WTC11 (cell line): ENCODE measurements around the gene PPP1R18. TPM values are rescaled to one million over a fixed set of nuclear protein-coding genes. Genes with fewer than 3 reads are reported as not detected.
A peak's percentile ranks its signal among the peaks of the same experiment; 100 is the strongest.
"Not testable (repeated sequence)": the region's sequence is repeated elsewhere in the genome, so short reads cannot be mapped to it uniquely, and the experiment has no call there.

Experiments used
- ATAC-seq: fragments of 200-7000 bp; cut with Tn5 transposase; 2 replicates; pipeline ENCODE4 v1.10.0; 2021; ENCODE audit warnings: mild to moderate bottlenecking, moderate library complexity
- CTCF ChIA-PET: fragments of 300-600 bp; sonication (Branson Sonifier 250); formaldehyde crosslinking; loops from one replicate; lab custom pipeline; 2021; ENCODE audit warnings: antibody characterized with exemption; lab: Charles Lee
- POLR2A ChIA-PET: fragments of 350-600 bp; sonication (Branson Sonifier 250); formaldehyde crosslinking; loops from one replicate; lab custom pipeline; 2021; ENCODE audit warnings: antibody characterized with exemption; lab: Charles Lee
- DNase-seq: peaks from one replicate; pipeline ENCODE4 v3.0.0; 2021; ENCODE audit warnings: low spot score
- H3K27ac Mint-ChIP-seq: 2 replicates; pipeline ENCODE4 v1.8.0; 2021; ENCODE audit warnings: mixed read lengths
- H3K27me3 Mint-ChIP-seq: 2 replicates; pipeline ENCODE4 v1.8.0; 2021; ENCODE audit warnings: low read depth, mild to moderate bottlenecking, moderate library complexity, mixed read lengths
- H3K36me3 Mint-ChIP-seq: 2 replicates; pipeline ENCODE4 v1.8.0; 2021; ENCODE audit warnings: mixed read lengths
- H3K4me1 Mint-ChIP-seq: 2 replicates; pipeline ENCODE4 v1.8.0; 2022; ENCODE audit warnings: mixed read lengths
- H3K4me3 Mint-ChIP-seq: 2 replicates; pipeline ENCODE4 v1.8.0; 2021; ENCODE audit warnings: mild to moderate bottlenecking, moderate library complexity, mixed read lengths
- H3K9me3 Mint-ChIP-seq: 2 replicates; pipeline ENCODE4 v1.8.0; 2021; ENCODE audit warnings: mixed read lengths
- AR ChIP-seq: fragments of 250-450 bp; sonication (Bioruptor Pico); IDR thresholded peaks from 2 replicates; pipeline ENCODE4 v1.9.0; 2021; ENCODE audit warnings: mild to moderate bottlenecking
- CTCF ChIP-seq: fragments of 200-600 bp; IDR thresholded peaks from 2 replicates; pipeline ENCODE4 v1.8.0; 2022; ENCODE audit warnings: antibody characterized with exemption
- EMX1 ChIP-seq: fragments of 250-450 bp; sonication (Bioruptor Pico); IDR thresholded peaks from 2 replicates; pipeline ENCODE4 v1.8.0; 2021; ENCODE audit warnings: mild to moderate bottlenecking
- ERG ChIP-seq: fragments of 250-450 bp; sonication (Bioruptor Pico); IDR thresholded peaks from 2 replicates; pipeline ENCODE4 v1.8.0; 2021; ENCODE audit warnings: mild to moderate bottlenecking
- FOXJ3 ChIP-seq: sonication (generic); formaldehyde crosslinking; IDR thresholded peaks from 2 replicates; pipeline ENCODE4 v1.9.0; 2021; ENCODE audit warnings: missing genetic modification reagents, mild to moderate bottlenecking, borderline replicate concordance
- GABPB1 ChIP-seq: sonication (generic); formaldehyde crosslinking; IDR thresholded peaks from 2 replicates; pipeline ENCODE4 v1.8.1; 2023; ENCODE audit warnings: mild to moderate bottlenecking, missing genetic modification reagents
- HMGXB4 ChIP-seq: sonication (generic); formaldehyde crosslinking; IDR thresholded peaks from 2 replicates; pipeline ENCODE4 v1.8.1; 2023; ENCODE audit warnings: mild to moderate bottlenecking, moderate library complexity, missing genetic modification reagents
- IRF1 ChIP-seq: sonication (generic); formaldehyde crosslinking; IDR thresholded peaks from 2 replicates; pipeline ENCODE4 v1.8.0; 2023; ENCODE audit warnings: missing genetic modification reagents
- IRF2 ChIP-seq: sonication (generic); formaldehyde crosslinking; IDR thresholded peaks from 2 replicates; pipeline ENCODE4 v1.8.0; 2022; ENCODE audit warnings: low read depth, missing genetic modification reagents, borderline replicate concordance
- NFATC4 ChIP-seq: fragments of 250-450 bp; sonication (Bioruptor Pico); IDR thresholded peaks from 2 replicates; pipeline ENCODE4 v1.9.0; 2021; ENCODE audit warnings: mild to moderate bottlenecking
- NFE2L1 ChIP-seq: sonication (generic); formaldehyde crosslinking; IDR thresholded peaks from 2 replicates; pipeline ENCODE4 v1.8.1; 2023; ENCODE audit warnings: missing genetic modification reagents
- PRRX2 ChIP-seq: fragments of 250-450 bp; sonication (Bioruptor Pico); IDR thresholded peaks from 2 replicates; pipeline ENCODE4 v1.8.0; 2021; ENCODE audit warnings: mild to moderate bottlenecking
- SMAD3 ChIP-seq: sonication (generic); formaldehyde crosslinking; IDR thresholded peaks from 2 replicates; pipeline ENCODE4 v1.8.0; 2022; ENCODE audit warnings: missing genetic modification reagents, mild to moderate bottlenecking, borderline replicate concordance
- ZBTB21 ChIP-seq: sonication (generic); formaldehyde crosslinking; IDR thresholded peaks from 2 replicates; pipeline ENCODE4 v1.8.1; 2023; ENCODE audit warnings: mild to moderate bottlenecking, missing genetic modification reagents, borderline replicate concordance
- ZMAT4 ChIP-seq: fragments of 250-450 bp; sonication (Bioruptor Pico); IDR thresholded peaks from 2 replicates; pipeline ENCODE4 v1.9.0; 2021; ENCODE audit warnings: mild to moderate bottlenecking
- ZNF121 ChIP-seq: sonication (generic); formaldehyde crosslinking; IDR thresholded peaks from 2 replicates; pipeline ENCODE4 v1.8.0; 2023; ENCODE audit warnings: missing genetic modification reagents
- ZNF138 ChIP-seq: sonication (generic); formaldehyde crosslinking; conservative IDR thresholded peaks from 2 replicates; pipeline ENCODE4 v1.8.1; 2022; ENCODE audit warnings: mild to moderate bottlenecking, moderate library complexity, missing genetic modification reagents
- ZNF416 ChIP-seq: fragments of 250-450 bp; sonication (Bioruptor Pico); IDR thresholded peaks from 2 replicates; pipeline ENCODE4 v1.9.0; 2021; ENCODE audit warnings: mild to moderate bottlenecking, inconsistent platforms
- ZNF512 ChIP-seq: sonication (generic); formaldehyde crosslinking; IDR thresholded peaks from 2 replicates; pipeline ENCODE4 v1.8.1; 2022; ENCODE audit warnings: missing genetic modification reagents, borderline replicate concordance
- ZNF671 ChIP-seq: fragments of 250-450 bp; sonication (Bioruptor Pico); IDR thresholded peaks from 2 replicates; pipeline ENCODE4 v1.8.0; 2021; ENCODE audit warnings: mild to moderate bottlenecking
- total RNA-seq: library from RNA; stranded (reverse); gene quantifications from 3 replicates; pipeline ENCODE4 v1.2.3, GENCODE V29; 2021

Gene PPP1R18
- total RNA-seq, 1 experiment from 2014 or later = 36.5 TPM

- Mint-ChIP-seq H3K27ac (peak overlapping the region; percentile 97), H3K4me3 (peak overlapping the region; percentile 99), H3K4me1 (peaks cover 44% of the 10 kb centered on the region), H3K36me3 (peaks cover 60% of the 10 kb centered on the region)
- not testable (repeated sequence) for DNase-seq, H3K27me3 Mint-ChIP-seq, H3K9me3 Mint-ChIP-seq, ATAC-seq
- CTCF ChIA-PET = interaction anchor here (1.2 to 6.0 kb wide), 6 partner anchors 8 to 87 kb away, joined by 3 to 54 read pairs (median 16); partner anchors contain the start of gene DHX16
- POLR2A ChIA-PET = interaction anchor here (1.4 to 2.7 kb wide), 3 partner anchors 36 to 108 kb away, joined by 3 to 8 read pairs (median 7); no protein-coding TSS in a partner anchor
- TF ChIP-seq AR (CRISPR knock-in tag) (0 out of 2 replicates have a peak, but pooled peaks have one; percentile 53), EMX1 (peak; percentile 69; the same call in 1 of the 2 replicates), IRF1 (0 out of 2 replicates have a peak, but pooled peaks have one; percentile 32), ZNF671 (CRISPR knock-in tag) (peak; percentile 78), NFATC4 (CRISPR knock-in tag) (peak; percentile 41; the same call in 1 of the 2 replicates), ZMAT4 (CRISPR knock-in tag) (peak; percentile 60; the same call in 1 of the 2 replicates)
These were observed 36.9 kb upstream of the PPP1R18 start for GRCh38 chr6:30723159-30723842.

- H3K27ac Mint-ChIP-seq = peak overlapping the region; percentile 97
- peaks cover 56% of the 10 kb centered on the region for H3K36me3 Mint-ChIP-seq
- peak; percentile 1; the same call in 1 of the 2 replicates for ATAC-seq
- H3K4me3 Mint-ChIP-seq = peak overlapping the region; percentile 99
- ChIA-PET CTCF (interaction anchor here (0.9 to 6.0 kb wide), 10 partner anchors 9 to 110 kb away, joined by 3 to 54 read pairs (median 10); partner anchors contain the start of gene DHX16), POLR2A (interaction anchor here (1.8 to 2.7 kb wide), 3 partner anchors 22 to 43 kb away, joined by 4 to 8 read pairs (median 7); partner anchors contain the start of gene IER3)
- DNase-seq = peak; percentile 82
- no peaks in the 10 kb centered on the region for H3K27me3 Mint-ChIP-seq
- no peaks in the 10 kb centered on the region for H3K9me3 Mint-ChIP-seq
- H3K4me1 Mint-ChIP-seq = peaks cover 47% of the 10 kb centered on the region
- TF ChIP-seq ZBTB21 (CRISPR knock-in tag) (no peak), NFE2L1 (CRISPR knock-in tag) (no peak), IRF2 (CRISPR knock-in tag) (no peak), CTCF (peak; percentile 98), ZNF512 (CRISPR knock-in tag) (no peak), HMGXB4 (CRISPR knock-in tag) (no peak), GABPB1 (CRISPR knock-in tag) (peak; percentile 8; the same call in 1 of the 2 replicates), SMAD3 (CRISPR knock-in tag) (no peak), ZNF416 (CRISPR knock-in tag) (peak; percentile 55; the same call in 1 of the 2 replicates), ZMAT4 (CRISPR knock-in tag) (no peak), ERG (CRISPR knock-in tag) (peak; percentile 9; the same call in 1 of the 2 replicates), PRRX2 (0 out of 2 replicates have a peak, but pooled peaks have one; percentile 72), ZNF121 (no peak), ZNF138 (CRISPR knock-in tag) (no peak), FOXJ3 (CRISPR knock-in tag) (no peak)
These were observed 36.1 kb upstream of the PPP1R18 start for GRCh38 chr6:30722280-30723112.
